AG09309 (cell line): ENCODE measurements around the gene ATP2B2.
A peak's percentile ranks its signal among the peaks of the same experiment; 100 is the strongest.

Experiments used
- DNase-seq: peaks from one replicate; pipeline ENCODE4 v3.0.0-alpha.2; 2010; ENCODE audit warnings: low read depth
- H3K4me3 ChIP-seq: 2 replicates; pipeline ENCODE4 v1.5.1; 2011; ENCODE audit warnings: mild to moderate bottlenecking, low read depth, low read length, moderate library complexity; ENCODE audit not compliant: control insufficient read depth
- TF ChIP-seq, protein P1 (sequence below): IDR thresholded peaks from 2 replicates; pipeline ENCODE4 v1.5.1; 2011; ENCODE audit warnings: mild to moderate bottlenecking, low read depth, low read length, inconsistent platforms; ENCODE audit not compliant: insufficient read depth, control insufficient read depth; ENCODE audit errors: missing control alignments

Gene ATP2B2

DNA sequence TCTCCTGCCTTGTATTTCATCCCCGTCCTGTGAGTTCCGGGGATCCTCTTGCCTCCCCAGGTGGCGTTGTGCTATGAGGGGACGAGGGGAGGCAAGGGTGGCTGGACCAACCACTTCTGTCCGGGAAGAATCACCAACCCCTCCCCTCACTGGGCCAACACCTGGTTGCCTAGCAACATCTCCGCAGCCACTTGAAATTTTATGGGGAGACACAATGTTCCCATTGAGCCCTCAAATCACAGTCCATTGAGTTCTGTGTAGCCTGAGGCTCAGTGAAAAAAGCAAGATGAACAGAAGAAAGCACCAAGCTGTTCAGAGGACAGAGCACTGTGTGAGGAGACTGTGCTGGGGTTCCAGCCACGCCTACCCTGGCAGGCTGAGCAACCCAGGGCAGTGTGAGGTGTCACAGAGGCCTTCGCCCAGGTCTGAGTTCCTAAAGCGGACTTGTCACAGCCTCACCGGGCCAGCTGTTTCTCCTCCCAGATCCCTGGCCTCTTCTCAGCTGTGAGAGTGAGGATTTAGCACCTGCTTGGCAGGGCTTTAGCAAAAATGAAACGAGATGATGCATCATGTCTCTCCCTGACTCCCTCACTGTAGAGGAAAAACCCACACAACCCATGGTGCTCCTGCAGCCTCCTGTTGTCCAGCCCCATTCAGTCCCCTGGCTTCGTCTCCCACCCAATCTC lies 76.8 kb downstream of the ATP2B2 start:
- TF ChIP-seq, protein P1, sequence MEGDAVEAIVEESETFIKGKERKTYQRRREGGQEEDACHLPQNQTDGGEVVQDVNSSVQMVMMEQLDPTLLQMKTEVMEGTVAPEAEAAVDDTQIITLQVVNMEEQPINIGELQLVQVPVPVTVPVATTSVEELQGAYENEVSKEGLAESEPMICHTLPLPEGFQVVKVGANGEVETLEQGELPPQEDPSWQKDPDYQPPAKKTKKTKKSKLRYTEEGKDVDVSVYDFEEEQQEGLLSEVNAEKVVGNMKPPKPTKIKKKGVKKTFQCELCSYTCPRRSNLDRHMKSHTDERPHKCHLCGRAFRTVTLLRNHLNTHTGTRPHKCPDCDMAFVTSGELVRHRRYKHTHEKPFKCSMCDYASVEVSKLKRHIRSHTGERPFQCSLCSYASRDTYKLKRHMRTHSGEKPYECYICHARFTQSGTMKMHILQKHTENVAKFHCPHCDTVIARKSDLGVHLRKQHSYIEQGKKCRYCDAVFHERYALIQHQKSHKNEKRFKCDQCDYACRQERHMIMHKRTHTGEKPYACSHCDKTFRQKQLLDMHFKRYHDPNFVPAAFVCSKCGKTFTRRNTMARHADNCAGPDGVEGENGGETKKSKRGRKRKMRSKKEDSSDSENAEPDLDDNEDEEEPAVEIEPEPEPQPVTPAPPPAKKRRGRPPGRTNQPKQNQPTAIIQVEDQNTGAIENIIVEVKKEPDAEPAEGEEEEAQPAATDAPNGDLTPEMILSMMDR = no peak
- H3K4me3 ChIP-seq = no peak overlapping the region
- DNase-seq = no peak

DNA sequence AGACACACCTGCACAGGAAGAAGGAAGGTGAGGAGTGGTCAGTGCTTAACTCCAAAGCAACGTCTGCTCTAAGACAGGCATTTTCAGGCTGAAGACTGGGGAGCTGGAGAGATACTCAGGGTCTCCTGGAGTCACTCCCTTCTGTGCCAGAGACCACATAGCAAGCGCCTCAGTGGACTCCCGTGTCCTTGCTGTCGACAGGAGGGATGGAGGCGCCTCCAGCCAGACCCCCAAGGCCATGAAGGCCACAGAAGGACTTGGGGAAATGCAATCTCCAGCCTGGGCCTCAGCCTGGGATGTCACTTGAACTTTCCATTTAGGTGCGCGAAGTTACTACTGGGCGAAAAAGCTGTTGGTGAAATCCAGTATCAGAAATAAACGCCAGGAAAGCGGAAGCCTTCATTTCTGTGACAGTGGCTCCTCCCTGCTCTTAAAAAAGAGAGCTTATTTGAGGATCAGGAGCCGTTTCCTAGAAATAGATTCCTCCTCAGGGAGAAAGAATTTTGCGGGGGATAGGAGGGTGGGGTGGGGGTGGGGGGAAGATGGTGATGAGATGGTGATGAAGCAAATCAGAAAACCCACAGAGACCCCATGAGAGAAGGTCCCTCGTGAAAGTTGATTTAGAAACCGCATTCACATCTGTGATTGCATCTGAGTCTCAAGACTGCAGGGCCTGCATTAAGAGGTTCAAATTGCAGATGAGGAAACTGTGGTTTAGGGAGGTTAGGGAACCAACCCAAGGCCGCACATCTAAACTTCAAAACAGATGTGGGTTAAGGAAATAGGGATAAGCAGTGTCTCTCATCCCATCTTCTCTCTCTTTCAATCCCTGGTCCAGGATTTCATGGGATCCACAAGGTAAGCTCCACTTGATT lies 78.8 kb downstream of the ATP2B2 start:
- H3K4me3 ChIP-seq = no peak overlapping the region
- TF ChIP-seq, protein P1 = no peak
- peak; percentile 75 for DNase-seq

DNA sequence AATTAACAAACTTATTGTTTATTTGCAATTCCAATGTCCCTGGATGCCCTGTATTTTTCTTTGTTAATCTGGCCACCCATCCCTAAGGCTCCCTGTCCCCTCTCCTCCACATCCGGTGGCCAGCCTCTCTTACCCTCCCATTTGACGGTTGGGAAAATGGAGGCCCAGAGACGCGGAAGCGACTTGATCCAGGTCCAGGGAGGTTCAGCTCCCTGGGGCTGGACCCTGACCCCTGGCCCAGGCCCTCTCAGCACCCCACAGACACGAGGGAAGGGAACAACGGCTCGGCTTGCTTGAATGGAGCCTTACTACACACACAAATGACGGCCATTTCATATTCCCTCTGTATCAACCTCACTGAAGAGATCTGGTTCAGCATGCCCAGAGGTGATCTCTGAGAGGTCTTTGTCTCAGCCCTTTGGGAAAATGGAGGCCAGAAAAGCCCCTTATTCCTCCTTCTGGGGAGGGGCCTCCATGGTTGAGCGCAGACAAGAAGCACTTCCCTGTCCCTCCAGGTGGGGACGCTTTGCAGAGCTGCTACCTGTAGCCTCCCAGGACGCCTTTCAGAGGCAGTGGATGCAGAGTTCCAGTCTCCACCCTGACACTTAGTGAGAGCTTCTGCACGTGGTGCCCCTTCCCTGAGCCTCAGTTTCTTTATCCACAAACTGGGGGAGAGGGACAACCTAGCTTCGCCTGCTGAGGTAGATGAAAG lies 82.1 kb downstream of the ATP2B2 start:
- TF ChIP-seq, protein P1 = no peak
- no peak overlapping the region for H3K4me3 ChIP-seq
- no peak for DNase-seq

DNA sequence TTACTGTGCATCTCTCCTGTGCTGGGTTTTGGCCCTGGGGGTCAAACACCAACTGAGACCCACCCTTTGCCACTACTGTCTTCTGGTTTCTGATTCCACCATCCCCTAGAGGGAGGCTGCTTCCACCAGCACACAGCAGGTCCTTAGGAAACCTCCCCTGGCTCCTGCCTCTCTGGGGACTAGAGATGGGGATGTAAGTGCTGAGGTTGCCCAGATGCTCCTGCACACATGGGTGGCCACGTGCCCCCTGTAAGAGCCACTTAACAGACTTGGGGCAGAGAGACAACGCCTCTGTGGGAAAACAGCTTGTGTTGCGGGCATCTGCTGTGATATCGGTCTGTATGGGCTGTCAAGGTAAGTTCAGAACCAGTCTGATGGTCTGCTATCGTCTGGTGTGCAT lies 83.4 kb downstream of the ATP2B2 start:
- H3K4me3 ChIP-seq = no peak overlapping the region
- TF ChIP-seq, protein P1 = no peak
- no peak for DNase-seq

DNA sequence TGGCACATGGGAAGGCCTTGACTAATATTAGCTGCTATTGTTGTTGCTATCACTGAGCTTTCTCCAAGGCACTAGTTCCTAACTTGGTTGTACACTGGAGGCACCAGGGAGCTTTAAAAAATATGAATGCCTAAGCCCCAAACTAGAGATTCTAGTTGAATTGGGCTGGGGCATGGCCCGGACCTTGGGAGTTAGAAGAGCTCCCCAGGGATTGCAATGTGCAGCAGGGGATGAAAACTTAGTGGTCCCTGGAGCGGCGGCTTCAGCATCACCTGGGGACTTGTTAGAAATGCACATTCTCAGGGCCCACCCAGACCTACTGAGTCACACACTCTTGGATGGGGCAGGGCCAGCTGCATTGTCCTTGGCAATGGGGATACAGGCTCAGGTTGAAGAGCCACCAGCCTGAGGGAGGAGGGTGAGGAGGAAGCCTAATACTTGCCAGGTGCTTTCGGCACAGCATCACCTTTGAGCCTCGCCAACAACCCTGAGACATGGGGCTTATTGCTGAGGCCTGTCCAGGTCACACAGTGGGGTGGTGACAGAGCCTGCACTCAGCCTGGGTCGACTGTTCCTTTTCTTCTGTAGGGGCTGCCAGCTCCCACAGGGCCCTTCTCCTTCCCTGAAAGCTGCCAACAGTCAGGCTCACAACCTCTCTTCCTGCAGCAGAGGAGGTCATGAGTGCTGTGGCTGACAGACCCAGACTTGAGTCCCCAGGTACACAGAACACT lies 84.5 kb downstream of the ATP2B2 start:
- no peak overlapping the region for H3K4me3 ChIP-seq
- TF ChIP-seq, protein P1 = no peak
- DNase-seq = no peak
